Astrocyte (in vitro differentiated cells and primary cell): Measurements from ENCODE around the gene UHRF1.
"Not testable (repeated sequence)": the region's sequence is repeated elsewhere in the genome, so short reads cannot be mapped to it uniquely, and the experiment has no call there.

Experiments used
- EZH2 ChIP-seq: IDR thresholded peaks from 2 replicates; pipeline ENCODE4 v1.6.1; 2012; ENCODE audit warnings: mild to moderate bottlenecking, low read length, inconsistent platforms; ENCODE audit not compliant: insufficient read depth
- TF ChIP-seq, protein P1 (sequence below): IDR thresholded peaks from 2 replicates; pipeline ENCODE4 v1.5.1; 2011; ENCODE audit warnings: low read depth, mild to moderate bottlenecking, inconsistent platforms, low read length, moderate library complexity; ENCODE audit not compliant: insufficient read depth

DNA sequence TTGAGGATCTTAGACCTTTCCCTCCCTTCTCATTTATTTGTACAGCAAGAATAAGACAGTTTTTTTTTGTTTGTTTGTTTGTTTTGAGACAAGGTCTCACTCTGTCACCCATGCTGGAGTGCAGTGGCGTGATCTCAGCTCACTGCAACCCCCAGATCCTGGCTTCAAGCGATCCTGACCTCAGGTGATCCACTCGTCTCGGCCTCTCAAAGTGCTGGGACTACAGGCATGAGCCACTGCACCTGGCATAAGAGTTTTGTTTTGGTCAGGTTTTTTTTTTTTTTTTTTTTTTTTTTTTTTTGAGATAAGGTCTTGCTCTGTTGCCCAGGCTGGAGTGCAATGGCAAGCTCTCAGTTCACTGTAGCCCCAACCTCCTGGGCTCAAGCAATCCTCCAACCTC lies 29.2 kb downstream of the UHRF1 start:
- TF ChIP-seq, protein P1, sequence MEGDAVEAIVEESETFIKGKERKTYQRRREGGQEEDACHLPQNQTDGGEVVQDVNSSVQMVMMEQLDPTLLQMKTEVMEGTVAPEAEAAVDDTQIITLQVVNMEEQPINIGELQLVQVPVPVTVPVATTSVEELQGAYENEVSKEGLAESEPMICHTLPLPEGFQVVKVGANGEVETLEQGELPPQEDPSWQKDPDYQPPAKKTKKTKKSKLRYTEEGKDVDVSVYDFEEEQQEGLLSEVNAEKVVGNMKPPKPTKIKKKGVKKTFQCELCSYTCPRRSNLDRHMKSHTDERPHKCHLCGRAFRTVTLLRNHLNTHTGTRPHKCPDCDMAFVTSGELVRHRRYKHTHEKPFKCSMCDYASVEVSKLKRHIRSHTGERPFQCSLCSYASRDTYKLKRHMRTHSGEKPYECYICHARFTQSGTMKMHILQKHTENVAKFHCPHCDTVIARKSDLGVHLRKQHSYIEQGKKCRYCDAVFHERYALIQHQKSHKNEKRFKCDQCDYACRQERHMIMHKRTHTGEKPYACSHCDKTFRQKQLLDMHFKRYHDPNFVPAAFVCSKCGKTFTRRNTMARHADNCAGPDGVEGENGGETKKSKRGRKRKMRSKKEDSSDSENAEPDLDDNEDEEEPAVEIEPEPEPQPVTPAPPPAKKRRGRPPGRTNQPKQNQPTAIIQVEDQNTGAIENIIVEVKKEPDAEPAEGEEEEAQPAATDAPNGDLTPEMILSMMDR: not testable (repeated sequence)
- TF ChIP-seq EZH2: not testable (repeated sequence)
